Lower lobe of right lung (tissue), 2 donors: ENCODE results near the gene NAALADL1. TPM values are rescaled to one million over a fixed set of nuclear protein-coding genes. Genes with fewer than 3 reads are reported as not detected.
A peak's percentile ranks its signal among the peaks of the same experiment; 100 is the strongest.

Source experiments
- ATAC-seq, 2 donors: fragments of 200-7000 bp; cut with Tn5 transposase; one replicate each; pipeline ENCODE4 v1.9.1; 2020 to 2022; ENCODE audit warnings: mild to moderate bottlenecking in 2 of 2, moderate library complexity in 2 of 2
- DNase-seq: peaks from one replicate; pipeline ENCODE4 v3.0.0-alpha.2; 2020
- H3K27ac ChIP-seq: fragments of 200-600 bp; one replicate; pipeline ENCODE4 v1.8.0; 2022
- H3K27me3 ChIP-seq: fragments of 200-600 bp; one replicate; pipeline ENCODE4 v1.8.0; 2022; ENCODE audit warnings: low read depth
- H3K36me3 ChIP-seq: fragments of 200-600 bp; one replicate; pipeline ENCODE4 v1.8.0; 2022; ENCODE audit warnings: mild to moderate bottlenecking
- H3K4me1 ChIP-seq: fragments of 200-600 bp; one replicate; pipeline ENCODE4 v1.8.0; 2022
- H3K4me3 ChIP-seq: fragments of 200-600 bp; one replicate; pipeline ENCODE4 v1.8.0; 2022; ENCODE audit warnings: mild to moderate bottlenecking
- H3K9me3 ChIP-seq: fragments of 200-600 bp; one replicate; pipeline ENCODE4 v1.8.0; 2022
- intact Hi-C: fragments of 100-400 bp; cut with DNase I; formaldehyde crosslinking; loops from one replicate; pipeline ENCODE4 v1.11.0; 2022
- total RNA-seq: library from RNA; stranded (reverse); fragmentation: NEBNext Ultra II Directional; extraction: Animal tissue kit (Norgen Biotek cat#: 25700); gene quantifications from one replicate; pipeline ENCODE4 v1.2.1, GENCODE V29; 2021
- TF ChIP-seq, protein P1 (sequence below): fragments of 200-600 bp; IDR thresholded peaks from one replicate; pipeline ENCODE4 v1.8.0; 2022; ENCODE audit warnings: antibody characterized with exemption, mild to moderate bottlenecking
- donor health status: DM: no; HTN: yes; CAD: no; lungs with severe emphysema.

The NAALADL1 gene
- total RNA-seq, 1 donor from 2014 or later, result 12.2 TPM

DNA sequence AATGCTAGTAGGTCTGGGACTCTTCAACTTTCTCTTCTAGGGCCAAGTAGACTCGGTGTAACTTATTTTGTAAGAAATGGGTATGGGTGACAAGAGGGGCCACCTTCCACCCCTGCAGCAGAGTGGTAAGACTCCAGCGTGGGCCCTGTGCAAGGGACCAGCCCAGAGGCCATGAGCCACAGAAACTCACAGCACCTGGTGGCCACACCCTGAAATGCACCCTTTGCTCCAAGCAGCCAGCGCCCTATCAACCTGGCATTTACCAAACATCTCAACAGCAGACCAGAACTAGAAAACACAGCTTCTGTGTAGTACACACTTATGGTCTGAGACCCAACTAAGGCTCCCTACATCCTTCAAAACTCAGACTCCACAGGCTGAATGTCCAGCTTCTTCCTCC is 19.8 kb upstream of the NAALADL1 start:
- H3K36me3 ChIP-seq, result no peaks in the 10 kb centered on the region
- ATAC-seq (peak; percentile 83 to 88), DNase-seq (peak; percentile 74)
- no peaks in the 10 kb centered on the region for H3K27me3 ChIP-seq
- TF ChIP-seq, protein P1, sequence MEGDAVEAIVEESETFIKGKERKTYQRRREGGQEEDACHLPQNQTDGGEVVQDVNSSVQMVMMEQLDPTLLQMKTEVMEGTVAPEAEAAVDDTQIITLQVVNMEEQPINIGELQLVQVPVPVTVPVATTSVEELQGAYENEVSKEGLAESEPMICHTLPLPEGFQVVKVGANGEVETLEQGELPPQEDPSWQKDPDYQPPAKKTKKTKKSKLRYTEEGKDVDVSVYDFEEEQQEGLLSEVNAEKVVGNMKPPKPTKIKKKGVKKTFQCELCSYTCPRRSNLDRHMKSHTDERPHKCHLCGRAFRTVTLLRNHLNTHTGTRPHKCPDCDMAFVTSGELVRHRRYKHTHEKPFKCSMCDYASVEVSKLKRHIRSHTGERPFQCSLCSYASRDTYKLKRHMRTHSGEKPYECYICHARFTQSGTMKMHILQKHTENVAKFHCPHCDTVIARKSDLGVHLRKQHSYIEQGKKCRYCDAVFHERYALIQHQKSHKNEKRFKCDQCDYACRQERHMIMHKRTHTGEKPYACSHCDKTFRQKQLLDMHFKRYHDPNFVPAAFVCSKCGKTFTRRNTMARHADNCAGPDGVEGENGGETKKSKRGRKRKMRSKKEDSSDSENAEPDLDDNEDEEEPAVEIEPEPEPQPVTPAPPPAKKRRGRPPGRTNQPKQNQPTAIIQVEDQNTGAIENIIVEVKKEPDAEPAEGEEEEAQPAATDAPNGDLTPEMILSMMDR, result peak; percentile 59
- no peaks in the 10 kb centered on the region for H3K4me1 ChIP-seq
- no peak overlapping the region for H3K27ac ChIP-seq
- no peaks in the 10 kb centered on the region for H3K9me3 ChIP-seq
- intact Hi-C loops, result no loop called here
- no peak overlapping the region for H3K4me3 ChIP-seq

DNA sequence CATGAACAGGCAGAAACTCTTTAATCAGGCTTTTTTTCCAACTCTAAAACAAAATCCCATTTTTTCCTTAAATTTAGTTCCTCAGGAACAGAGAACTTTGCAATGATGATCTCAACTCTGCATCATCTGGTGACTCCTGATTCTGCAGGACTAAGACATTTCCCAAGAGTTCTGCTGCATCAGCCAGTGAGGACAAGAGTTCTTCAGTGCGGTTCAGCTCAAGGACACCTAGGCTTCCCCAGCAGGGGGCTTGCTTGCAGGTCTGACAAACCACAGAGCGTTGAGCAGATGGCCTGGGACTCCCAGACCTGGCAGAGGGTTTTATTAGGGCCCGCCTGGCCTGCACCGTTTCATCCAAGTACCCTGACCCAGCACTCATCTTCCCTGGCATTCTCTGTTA is 19.1 kb upstream of the NAALADL1 start:
- Histone ChIP-seq H3K4me1 (no peaks in the 10 kb centered on the region), H3K27ac (no peak overlapping the region), H3K4me3 (no peak overlapping the region), H3K27me3 (no peaks in the 10 kb centered on the region), H3K36me3 (no peaks in the 10 kb centered on the region), H3K9me3 (no peaks in the 10 kb centered on the region)
- intact Hi-C loops, result no loop called here
- DNase-seq, result no peak
- ATAC-seq, result no peak
- TF ChIP-seq, protein P1, result no peak

DNA sequence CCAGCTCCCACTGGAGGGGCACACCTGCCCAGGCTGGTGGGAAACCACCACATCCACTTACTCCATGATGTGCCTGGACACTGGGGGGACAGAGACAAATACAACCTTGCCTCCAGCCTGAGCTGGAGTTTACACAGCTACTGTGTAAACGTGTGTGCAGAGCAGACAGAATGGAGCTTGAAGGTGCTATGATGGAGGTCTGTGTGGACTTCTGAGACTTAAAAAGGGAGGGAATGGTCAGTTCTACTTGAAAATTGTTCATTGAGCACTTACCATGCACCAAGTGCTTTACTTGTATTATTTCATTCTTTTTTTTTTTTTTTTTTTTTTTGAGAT is 14.2 kb upstream of the NAALADL1 start:
- H3K27ac ChIP-seq, result no peak overlapping the region
- DNase-seq (no peak), ATAC-seq (no peak)
- H3K27me3 ChIP-seq, result no peaks in the 10 kb centered on the region
- H3K4me3 ChIP-seq, result no peak overlapping the region
- intact Hi-C loops, result no loop called here
- TF ChIP-seq, protein P1, result no peak
- H3K9me3 ChIP-seq, result no peaks in the 10 kb centered on the region
- no peaks in the 10 kb centered on the region for H3K4me1 ChIP-seq
- no peaks in the 10 kb centered on the region for H3K36me3 ChIP-seq

- no peak for ATAC-seq
- H3K27me3 ChIP-seq, result no peaks in the 10 kb centered on the region
- H3K4me3 ChIP-seq, result no peak overlapping the region
- TF ChIP-seq, protein P1, result no peak
- no peak for DNase-seq
- H3K4me1 ChIP-seq, result no peaks in the 10 kb centered on the region
- no peaks in the 10 kb centered on the region for H3K36me3 ChIP-seq
- H3K9me3 ChIP-seq, result no peaks in the 10 kb centered on the region
- no peak overlapping the region for H3K27ac ChIP-seq
- intact Hi-C loops, result no loop called here
Measured at GRCh38 chr11:65071907-65072630, 13.7 kb upstream of the NAALADL1 start.

- intact Hi-C loops, result no loop called here
- no peak for DNase-seq
- no peak for ATAC-seq
- Histone ChIP-seq H3K36me3 (no peaks in the 10 kb centered on the region), H3K27me3 (no peaks in the 10 kb centered on the region), H3K4me1 (no peaks in the 10 kb centered on the region), H3K4me3 (no peak overlapping the region), H3K9me3 (no peaks in the 10 kb centered on the region), H3K27ac (no peak overlapping the region)
- TF ChIP-seq, protein P1, result no peak
Measured at GRCh38 chr11:65069217-65069616, 10.9 kb upstream of the NAALADL1 start.
